Spleen (tissue), 11 donors: Measurements from ENCODE around the gene SYT13. TPM values are rescaled to one million over a fixed set of nuclear protein-coding genes. Genes with fewer than 3 reads are reported as not detected.
A peak's percentile ranks its signal among the peaks of the same experiment; 100 is the strongest.

Experiments
- DNase-seq: peaks from one replicate; pipeline ENCODE4 v3.0.0-alpha.2; 2020
- H3K27ac ChIP-seq, 8 donors: fragments of 200-600 bp; sonication (generic) in 7 of 8; 1 replicate in 4 of 8; 2 replicates in 4 of 8; pipeline versions ENCODE4 v1.5.0 to v1.8.0; 2016 to 2021; ENCODE audit warnings: inconsistent platforms in 4 of 8, mild to moderate bottlenecking in 4 of 8, moderate library complexity in 1 of 8
- H3K27me3 ChIP-seq, 7 donors: fragments of 200-600 bp; sonication (generic) in 6 of 7; replicated peaks in 1 of 7; 1 replicate in 4 of 7; 2 replicates in 3 of 7; pipeline versions ENCODE4 v1.5.0 to v1.8.0; 2016 to 2021; ENCODE audit warnings: inconsistent platforms in 3 of 7, mild to moderate bottlenecking in 1 of 7
- H3K36me3 ChIP-seq, 6 donors: fragments of 200-600 bp; sonication (generic) in 5 of 6; 1 replicate in 4 of 6; 2 replicates in 2 of 6; pipeline versions ENCODE4 v1.5.0 to v1.8.0; 2016 to 2021; ENCODE audit warnings: inconsistent platforms in 2 of 6
- H3K4me1 ChIP-seq, 6 donors: fragments of 200-600 bp; sonication (generic) in 5 of 6; 1 replicate in 3 of 6; 2 replicates in 3 of 6; pipeline versions ENCODE4 v1.5.0 to v1.8.0; 2016 to 2021; ENCODE audit warnings: inconsistent platforms in 3 of 6
- H3K4me3 ChIP-seq, 8 donors: fragments of 200-600 bp; sonication (generic) in 7 of 8; 1 replicate in 4 of 8; 2 replicates in 4 of 8; pipeline versions ENCODE4 v1.5.0 to v1.8.0; 2016 to 2021; ENCODE audit warnings: inconsistent platforms in 4 of 8, mild to moderate bottlenecking in 4 of 8, moderate library complexity in 2 of 8
- H3K9me3 ChIP-seq, 8 donors: fragments of 200-600 bp; sonication (generic) in 7 of 8; 1 replicate in 4 of 8; 2 replicates in 4 of 8; pipeline versions ENCODE4 v1.5.0 to v1.8.0; 2016 to 2021; ENCODE audit warnings: inconsistent platforms in 4 of 8
- POLR2A ChIP-seq, 3 donors: fragments of 450-650 bp; IDR thresholded peaks; one replicate each; pipeline ENCODE4 v1.5.1; 2017; ENCODE audit warnings: antibody characterized with exemption in 3 of 3, mild to moderate bottlenecking in 1 of 3
- POLR2AphosphoS5 ChIP-seq, 3 donors: sonication (generic); formaldehyde crosslinking; IDR thresholded peaks; one replicate each; pipeline ENCODE4 v1.5.1; 2017; ENCODE audit warnings: antibody characterized with exemption in 3 of 3
- WGBS, 5 donors: extraction: QIAGEN DNeasy Blood & Tissue Kit in 3 of 5; methylation state at CpG; one replicate each; pipeline versions ENCODE4 v1.1.5 to v1.1.7; 2013 to 2018; 5-methylcytosine and 5-hydroxymethylcytosine counted together
- intact Hi-C: fragments of 100-400 bp; cut with DNase I; formaldehyde crosslinking; loops from one replicate; pipeline ENCODE4 v1.15.0; 2023; ENCODE audit warnings: low total_unique reads
- polyA plus RNA-seq, 3 donors: library from polyadenylated mRNA; stranded (reverse); fragments of 200-250 nt; gene quantifications; one replicate each; pipeline ENCODE4 v1.2.1, GENCODE V29; 2013
- total RNA-seq, 7 donors: library from RNA; depleted of rRNA in 3 of 7; stranded (reverse); fragments of >200 nt in 3 of 7; fragmentation: NEBNext Ultra II Directional in 4 of 7; extraction: Animal tissue kit (Norgen Biotek cat#: 25700) in 4 of 7; gene quantifications; one replicate each; pipeline versions ENCODE4 v1.1.0 to v1.2.1, GENCODE V29; 2016 to 2021
- TF ChIP-seq, protein P1 (sequence below), 11 experiments: fragments of 200-600 bp in 7 of 11; fragments of 450-650 bp in 4 of 11; sonication (generic) in 4 of 11; IDR thresholded peaks in 8 of 11; conservative IDR thresholded peaks in 3 of 11; 1 replicate in 7 of 11; 2 replicates in 4 of 11; pipeline versions ENCODE4 v1.4.0 to v1.8.0; 2016 to 2021; ENCODE audit warnings: antibody characterized with exemption in 11 of 11, inconsistent platforms in 4 of 11, mild to moderate bottlenecking in 1 of 11
- donor health status: healthy with polysubstance abuse.
- donor health status: DM: no; HTN: no; CAD: no; lungs with moderate emphysema.
- donor health status: DM: no; HTN: no; CAD: no.
- donor health status: Bipolar disorder and iron deficiency.
- donor health status: healthy.
- donor health status: DM: no; HTN: no; CAD: no.
- donor health status: DM: yes; HTN: yes; CAD: no.

SYT13 gene
- total and polyA plus RNA-seq, 10 donors, result 0.02 to 0.64 (median 0.10) TPM; not detected in 2

DNA sequence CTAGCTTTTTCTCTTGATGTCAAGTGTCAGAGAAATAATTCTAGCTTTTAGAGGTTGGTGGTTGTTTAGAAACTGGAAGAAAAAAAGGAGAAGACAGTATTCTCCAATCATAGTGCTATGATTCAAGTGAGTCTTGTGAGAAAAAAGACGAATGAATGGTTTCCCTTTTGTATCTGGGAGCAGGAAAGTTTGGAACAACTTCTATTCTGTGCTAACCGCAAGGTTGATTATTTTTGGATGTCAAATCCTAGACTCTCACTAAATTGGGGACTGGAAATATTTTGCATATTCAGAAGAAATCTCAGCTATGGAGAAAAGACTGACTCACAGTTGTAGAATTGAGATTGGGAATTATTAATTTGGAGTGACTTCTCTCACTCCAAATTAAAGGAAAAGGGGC, 69.2 kb downstream of the SYT13 start:
- intact Hi-C loops, result no loop called here
- TF ChIP-seq POLR2A (IDR thresholded peaks at IDR 0.05), result no peak
- TF ChIP-seq, protein P1, sequence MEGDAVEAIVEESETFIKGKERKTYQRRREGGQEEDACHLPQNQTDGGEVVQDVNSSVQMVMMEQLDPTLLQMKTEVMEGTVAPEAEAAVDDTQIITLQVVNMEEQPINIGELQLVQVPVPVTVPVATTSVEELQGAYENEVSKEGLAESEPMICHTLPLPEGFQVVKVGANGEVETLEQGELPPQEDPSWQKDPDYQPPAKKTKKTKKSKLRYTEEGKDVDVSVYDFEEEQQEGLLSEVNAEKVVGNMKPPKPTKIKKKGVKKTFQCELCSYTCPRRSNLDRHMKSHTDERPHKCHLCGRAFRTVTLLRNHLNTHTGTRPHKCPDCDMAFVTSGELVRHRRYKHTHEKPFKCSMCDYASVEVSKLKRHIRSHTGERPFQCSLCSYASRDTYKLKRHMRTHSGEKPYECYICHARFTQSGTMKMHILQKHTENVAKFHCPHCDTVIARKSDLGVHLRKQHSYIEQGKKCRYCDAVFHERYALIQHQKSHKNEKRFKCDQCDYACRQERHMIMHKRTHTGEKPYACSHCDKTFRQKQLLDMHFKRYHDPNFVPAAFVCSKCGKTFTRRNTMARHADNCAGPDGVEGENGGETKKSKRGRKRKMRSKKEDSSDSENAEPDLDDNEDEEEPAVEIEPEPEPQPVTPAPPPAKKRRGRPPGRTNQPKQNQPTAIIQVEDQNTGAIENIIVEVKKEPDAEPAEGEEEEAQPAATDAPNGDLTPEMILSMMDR (IDR thresholded peaks at IDR 0.05 in 8 of 11, conservative IDR thresholded peaks at IDR 0.05 in 3 of 11), result no peak
- TF ChIP-seq POLR2AphosphoS5 (IDR thresholded peaks at IDR 0.05), result no peak
- Histone ChIP-seq H3K4me1 (peaks cover 0 to 8% (median 0%) of the 10 kb centered on the region in 6 donors), H3K27ac (no peak overlapping the region), H3K9me3 (no peaks in the 10 kb centered on the region), H3K27me3 (no peaks in the 10 kb centered on the region), H3K4me3 (no peak overlapping the region), H3K36me3 (peaks cover 0 to 62% (median 22%) of the 10 kb centered on the region in 6 donors)
- 76 to 89% (median 78%) methylated on average over 2 of the region's 2 CpGs for WGBS, 5 donors
- DNase-seq, result no peak

DNA sequence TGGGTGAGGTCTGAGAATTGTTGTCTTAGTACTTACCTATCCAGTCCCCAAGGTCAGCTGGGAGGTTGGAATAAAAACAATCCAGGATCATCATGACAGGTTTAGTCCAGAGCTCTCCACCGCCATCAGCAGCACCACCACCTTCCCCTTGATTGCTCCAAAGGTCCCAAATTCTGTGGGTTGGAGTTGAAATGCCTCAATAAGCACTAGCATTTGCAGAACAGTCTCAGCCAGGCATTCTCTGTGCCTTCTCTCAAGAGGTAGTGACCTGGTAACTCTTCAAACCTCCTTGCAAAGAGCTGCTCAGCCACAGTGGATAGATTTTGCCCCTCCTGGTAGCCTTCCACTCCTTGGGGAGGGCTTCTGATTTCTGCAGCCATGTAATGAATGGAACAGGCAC, 70.1 kb downstream of the SYT13 start:
- peaks cover 0 to 62% (median 19%) of the 10 kb centered on the region in 6 donors for H3K36me3 ChIP-seq
- no peaks in the 10 kb centered on the region for H3K9me3 ChIP-seq
- H3K4me1 ChIP-seq, result peaks cover 0 to 11% (median under 1%) of the 10 kb centered on the region in 6 donors
- no peak overlapping the region for H3K4me3 ChIP-seq
- intact Hi-C loops, result no loop called here
- peak overlapping the region in 3 of 8 donors; percentile 44 to 67 (median 66) for H3K27ac ChIP-seq
- no peak for TF ChIP-seq POLR2AphosphoS5 (IDR thresholded peaks at IDR 0.05)
- no peak for TF ChIP-seq POLR2A (IDR thresholded peaks at IDR 0.05)
- TF ChIP-seq, protein P1 (IDR thresholded peaks at IDR 0.05 in 8 of 11, conservative IDR thresholded peaks at IDR 0.05 in 3 of 11), result no peak
- DNase-seq, result no peak
- no peaks in the 10 kb centered on the region for H3K27me3 ChIP-seq
- WGBS, 5 donors, result 91 to 100% (median 96%) methylated on average over 1 of the region's 1 CpG

DNA sequence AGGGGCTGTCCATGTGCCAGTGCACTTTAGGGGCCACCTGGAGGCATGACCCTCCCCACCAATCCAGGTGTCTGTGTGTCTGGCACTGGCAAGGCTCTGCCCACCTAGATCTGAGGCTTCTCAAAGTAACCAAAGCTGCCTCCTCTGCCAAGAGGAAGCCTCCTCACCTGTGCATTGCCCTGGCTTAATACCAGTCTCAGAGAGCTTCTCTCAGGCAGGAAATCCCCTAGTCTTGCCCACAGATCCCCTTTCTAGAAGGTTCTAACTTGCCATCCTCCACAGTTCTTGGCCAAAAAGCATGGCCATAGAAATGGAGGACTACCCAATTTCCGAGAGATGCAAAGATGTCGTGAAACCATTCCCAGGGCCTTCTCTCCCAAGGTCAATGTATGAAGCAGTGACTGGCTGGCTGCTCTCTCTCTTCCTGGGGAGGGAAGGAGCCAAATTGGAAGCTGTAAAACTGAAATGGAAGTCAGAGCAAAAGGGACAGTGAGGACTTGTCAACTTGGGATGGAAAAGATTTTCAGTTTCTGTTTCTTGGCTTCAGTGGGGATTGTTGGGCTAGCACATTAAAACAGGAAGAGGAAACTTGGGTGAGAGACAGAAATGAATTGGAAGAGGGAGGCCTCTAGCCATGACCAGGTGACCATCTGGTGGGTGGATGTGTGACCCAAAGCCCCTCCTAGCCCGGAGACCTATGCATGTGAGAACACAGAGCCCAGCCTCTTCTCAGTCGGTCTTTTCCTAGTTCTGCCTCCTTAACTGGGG, 70.9 kb downstream of the SYT13 start:
- no peaks in the 10 kb centered on the region for H3K9me3 ChIP-seq
- peaks cover 0 to 62% (median 19%) of the 10 kb centered on the region in 6 donors for H3K36me3 ChIP-seq
- intact Hi-C loops, result no loop called here
- no peak overlapping the region for H3K4me3 ChIP-seq
- peaks cover 0 to 18% (median 5%) of the 10 kb centered on the region in 6 donors for H3K4me1 ChIP-seq
- 57 to 80% (median 75%) methylated on average over 4 of the region's 4 CpGs for WGBS, 5 donors
- H3K27ac ChIP-seq, result peak overlapping the region in 7 of 8 donors; percentile 15 to 67 (median 43)
- no peak for DNase-seq
- TF ChIP-seq POLR2AphosphoS5 (IDR thresholded peaks at IDR 0.05) (no peak), POLR2A (IDR thresholded peaks at IDR 0.05) (no peak)
- TF ChIP-seq, protein P1 (IDR thresholded peaks at IDR 0.05 in 8 of 11, conservative IDR thresholded peaks at IDR 0.05 in 3 of 11), result no peak
- no peaks in the 10 kb centered on the region for H3K27me3 ChIP-seq

DNA sequence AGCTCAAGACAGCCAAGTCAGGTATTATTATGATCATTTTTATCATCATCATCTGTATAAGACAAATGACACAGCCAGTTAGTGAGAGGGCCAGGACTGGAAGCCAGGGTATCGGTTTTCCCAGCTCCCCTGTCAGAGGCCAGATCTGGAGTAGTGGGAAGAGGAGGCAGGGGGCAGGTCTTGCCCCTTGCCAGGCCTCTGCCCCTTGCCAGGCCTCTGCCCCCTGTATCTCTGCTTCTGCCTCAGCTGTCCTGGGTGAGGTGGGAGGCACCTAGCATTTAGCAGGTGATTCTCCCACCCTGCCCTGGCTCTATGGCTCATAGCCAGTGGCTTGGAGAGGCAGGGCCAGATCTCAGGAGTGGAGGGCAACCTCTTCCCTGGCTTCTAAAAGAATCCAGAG, 72.4 kb downstream of the SYT13 start:
- Histone ChIP-seq H3K36me3 (peaks cover 0 to 62% (median 14%) of the 10 kb centered on the region in 6 donors), H3K27me3 (no peaks in the 10 kb centered on the region), H3K4me3 (no peak overlapping the region), H3K9me3 (no peaks in the 10 kb centered on the region), H3K4me1 (peaks cover 0 to 34% (median 18%) of the 10 kb centered on the region in 6 donors), H3K27ac (no peak overlapping the region)
- WGBS, 5 donors, result 88 to 100% (median 100%) methylated on average over 1 of the region's 1 CpG
- intact Hi-C loops, result no loop called here
- DNase-seq, result no peak
- TF ChIP-seq POLR2AphosphoS5 (IDR thresholded peaks at IDR 0.05) (no peak), POLR2A (IDR thresholded peaks at IDR 0.05) (no peak)
- TF ChIP-seq, protein P1 (IDR thresholded peaks at IDR 0.05 in 8 of 11, conservative IDR thresholded peaks at IDR 0.05 in 3 of 11), result no peak
